Osteoblast (primary cell): ENCODE measurements around the gene HOXD12. TPM values are rescaled to one million over a fixed set of nuclear protein-coding genes. Genes with fewer than 3 reads are reported as not detected.
A peak's percentile ranks its signal among the peaks of the same experiment; 100 is the strongest.

Source experiments
- DNase-seq: peaks from one replicate; pipeline ENCODE4 v3.0.0; 2011; ENCODE audit warnings: low spot score, mixed read lengths; ENCODE audit not compliant: insufficient read length; ENCODE audit errors: missing footprints
- H2AFZ ChIP-seq: 2 replicates; pipeline ENCODE4 v1.6.0; 2011; ENCODE audit warnings: mild to moderate bottlenecking, low read length
- H3K27ac ChIP-seq: 2 replicates; pipeline ENCODE4 v1.5.1; 2011; ENCODE audit warnings: mild to moderate bottlenecking, low read depth, low read length, moderate library complexity
- H3K27me3 ChIP-seq: 2 replicates; pipeline ENCODE4 v1.6.0; 2012; ENCODE audit warnings: mild to moderate bottlenecking, control low read depth, inconsistent platforms, low read length, moderate library complexity; ENCODE audit not compliant: insufficient read depth
- H3K36me3 ChIP-seq: 2 replicates; pipeline ENCODE4 v1.5.1; 2011; ENCODE audit warnings: mild to moderate bottlenecking, low read length, control low read depth, moderate library complexity; ENCODE audit not compliant: insufficient read depth
- H3K4me1 ChIP-seq: 2 replicates; pipeline ENCODE4 v1.5.1; 2011; ENCODE audit warnings: mild to moderate bottlenecking, low read length, control low read depth, moderate library complexity; ENCODE audit not compliant: insufficient read depth
- H3K4me2 ChIP-seq: 2 replicates; pipeline ENCODE4 v1.6.0; 2011; ENCODE audit warnings: mild to moderate bottlenecking, low read length; ENCODE audit not compliant: insufficient read depth
- H3K4me3 ChIP-seq: fragments of 200-600 bp; sonication (generic); 3 replicates; pipeline ENCODE4 v1.5.1; 2012; ENCODE audit warnings: mild to moderate bottlenecking, low read length, inconsistent platforms; ENCODE audit not compliant: insufficient read depth
- H3K79me2 ChIP-seq: 2 replicates; pipeline ENCODE4 v1.6.0; 2012; ENCODE audit warnings: mild to moderate bottlenecking, low read length, control low read depth, inconsistent platforms; ENCODE audit not compliant: insufficient read depth
- H3K9me3 ChIP-seq: 2 replicates; pipeline ENCODE4 v1.5.1; 2011; ENCODE audit warnings: low read depth, low read length, control low read depth
- H4K20me1 ChIP-seq: 2 replicates; pipeline ENCODE4 v1.6.0; 2012; ENCODE audit warnings: mild to moderate bottlenecking, low read length, control low read depth; ENCODE audit not compliant: insufficient read depth
- total RNA-seq: library from RNA; depleted of rRNA; stranded (reverse); fragments of >200 nt; gene quantifications from 2 replicates; pipeline ENCODE4 v1.2.3, GENCODE V29; 2012
- TF ChIP-seq, protein P1 (sequence below): IDR thresholded peaks from 2 replicates; pipeline ENCODE4 v1.5.1; 2011; ENCODE audit warnings: mild to moderate bottlenecking, low read depth, low read length, moderate library complexity; ENCODE audit errors: extremely low read depth

Gene HOXD12
- total RNA-seq, 1 donor = not detected

- no peak for DNase-seq
- Histone ChIP-seq H3K27ac (no peak overlapping the region), H3K4me1 (no peaks in the 10 kb centered on the region), H3K27me3 (peaks cover 91% of the 10 kb centered on the region), H3K9me3 (no peaks in the 10 kb centered on the region), H3K4me3 (no peak overlapping the region), H3K36me3 (no peaks in the 10 kb centered on the region), H3K79me2 (no peaks in the 10 kb centered on the region), H3K4me2 (no peak overlapping the region), H2AFZ (no peak overlapping the region), H4K20me1 (no peaks in the 10 kb centered on the region)
- TF ChIP-seq, protein P1, sequence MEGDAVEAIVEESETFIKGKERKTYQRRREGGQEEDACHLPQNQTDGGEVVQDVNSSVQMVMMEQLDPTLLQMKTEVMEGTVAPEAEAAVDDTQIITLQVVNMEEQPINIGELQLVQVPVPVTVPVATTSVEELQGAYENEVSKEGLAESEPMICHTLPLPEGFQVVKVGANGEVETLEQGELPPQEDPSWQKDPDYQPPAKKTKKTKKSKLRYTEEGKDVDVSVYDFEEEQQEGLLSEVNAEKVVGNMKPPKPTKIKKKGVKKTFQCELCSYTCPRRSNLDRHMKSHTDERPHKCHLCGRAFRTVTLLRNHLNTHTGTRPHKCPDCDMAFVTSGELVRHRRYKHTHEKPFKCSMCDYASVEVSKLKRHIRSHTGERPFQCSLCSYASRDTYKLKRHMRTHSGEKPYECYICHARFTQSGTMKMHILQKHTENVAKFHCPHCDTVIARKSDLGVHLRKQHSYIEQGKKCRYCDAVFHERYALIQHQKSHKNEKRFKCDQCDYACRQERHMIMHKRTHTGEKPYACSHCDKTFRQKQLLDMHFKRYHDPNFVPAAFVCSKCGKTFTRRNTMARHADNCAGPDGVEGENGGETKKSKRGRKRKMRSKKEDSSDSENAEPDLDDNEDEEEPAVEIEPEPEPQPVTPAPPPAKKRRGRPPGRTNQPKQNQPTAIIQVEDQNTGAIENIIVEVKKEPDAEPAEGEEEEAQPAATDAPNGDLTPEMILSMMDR = no peak
Measured at GRCh38 chr2:176110415-176111308, 11.1 kb downstream of the HOXD12 start.

GRCh38 chr2:176111309-176111663, 11.7 kb downstream of the HOXD12 start:
- no peaks in the 10 kb centered on the region for H3K36me3 ChIP-seq
- no peak overlapping the region for H3K27ac ChIP-seq
- H3K27me3 ChIP-seq = peaks cover 91% of the 10 kb centered on the region
- TF ChIP-seq, protein P1 = peak; percentile 85
- no peaks in the 10 kb centered on the region for H3K79me2 ChIP-seq
- no peak overlapping the region for H3K4me2 ChIP-seq
- no peaks in the 10 kb centered on the region for H3K9me3 ChIP-seq
- H3K4me1 ChIP-seq = no peaks in the 10 kb centered on the region
- DNase-seq = peak; percentile 96
- no peak overlapping the region for H2AFZ ChIP-seq
- H4K20me1 ChIP-seq = no peaks in the 10 kb centered on the region
- no peak overlapping the region for H3K4me3 ChIP-seq

GRCh38 chr2:176111846-176112374, 12.3 kb downstream of the HOXD12 start:
- Histone ChIP-seq H3K27ac (no peak overlapping the region), H3K4me3 (no peak overlapping the region), H3K27me3 (peaks cover 91% of the 10 kb centered on the region), H3K9me3 (no peaks in the 10 kb centered on the region), H3K79me2 (no peaks in the 10 kb centered on the region), H3K4me1 (no peaks in the 10 kb centered on the region), H2AFZ (no peak overlapping the region), H3K36me3 (no peaks in the 10 kb centered on the region), H3K4me2 (no peak overlapping the region), H4K20me1 (no peaks in the 10 kb centered on the region)
- TF ChIP-seq, protein P1 = no peak
- DNase-seq = peak; percentile 71
